GM23338 (cell line): ENCODE results near the gene IFITM1. TPM values are rescaled to one million over a fixed set of nuclear protein-coding genes. Genes with fewer than 3 reads are reported as not detected.

Experiments
- EZH2 ChIP-seq: fragments of 200-600 bp; sonication (generic); IDR thresholded peaks from one replicate; pipeline ENCODE4 v1.8.0; 2017; ENCODE audit warnings: antibody characterized with exemption, mild to moderate bottlenecking, low read depth; ENCODE audit not compliant: unreplicated experiment
- EZH2phosphoT487 ChIP-seq: fragments of 200-600 bp; sonication (generic); IDR thresholded peaks from one replicate; pipeline ENCODE4 v1.8.1; 2018; ENCODE audit warnings: antibody characterized with exemption; ENCODE audit not compliant: unreplicated experiment
- JUNB ChIP-seq: IDR thresholded peaks from one replicate; pipeline ENCODE4 v1.6.1; 2016; ENCODE audit warnings: antibody characterized with exemption; ENCODE audit not compliant: unreplicated experiment
- NANOG ChIP-seq: IDR thresholded peaks from 2 replicates; pipeline ENCODE4 v1.6.1; 2016; ENCODE audit warnings: antibody characterized with exemption, borderline replicate concordance
- POLR2AphosphoS5 ChIP-seq: IDR thresholded peaks from 2 replicates; pipeline ENCODE4 v1.6.1; 2016; ENCODE audit warnings: antibody characterized with exemption, low read depth
- STAT1 ChIP-seq: IDR thresholded peaks from one replicate; pipeline ENCODE4 v1.6.1; 2016; ENCODE audit warnings: antibody characterized with exemption; ENCODE audit not compliant: unreplicated experiment
- ZNF114 ChIP-seq: fragments of 250-450 bp; sonication (Bioruptor Pico); IDR thresholded peaks from 2 replicates; pipeline ENCODE4 v1.5.0; 2020; ENCODE audit warnings: mild to moderate bottlenecking, moderate library complexity
- ZNF331 ChIP-seq: fragments of 250-450 bp; sonication (Bioruptor Pico); IDR thresholded peaks from 2 replicates; pipeline ENCODE4 v1.5.0; 2020; ENCODE audit warnings: low read depth, mild to moderate bottlenecking, moderate library complexity
- polyA plus RNA-seq: library from polyadenylated mRNA; unstranded; fragments of >200 nt; fragmentation: Nextera tagmentation; extraction: Ambion mirVana; gene quantifications from 2 replicates; pipeline ENCODE4 v1.2.1, GENCODE V29; 2016
- total RNA-seq: library from RNA; depleted of rRNA; stranded (reverse); fragments of >200 nt; shearing (Covaris generic); gene quantifications from 2 replicates; pipeline ENCODE4 v1.2.3, GENCODE V29; 2014
- TF ChIP-seq, protein P1 (sequence below): fragments of 250-450 bp; sonication (Bioruptor Pico); IDR thresholded peaks from 2 replicates; pipeline ENCODE4 v1.5.0; 2020; ENCODE audit warnings: mild to moderate bottlenecking, moderate library complexity
- TF ChIP-seq, protein P2 (sequence below), 2 experiments: fragments of 200-600 bp in 1 of 2; sonication (generic) in 1 of 2; conservative IDR thresholded peaks; 2 replicates each; pipeline versions ENCODE4 v1.5.1 to v1.6.1; 2016 to 2017; ENCODE audit warnings: antibody characterized with exemption in 2 of 2, low read depth in 2 of 2, mild to moderate bottlenecking in 2 of 2, moderate library complexity in 1 of 2

The IFITM1 gene
- total and polyA plus RNA-seq, 2 experiments from 2014 or later: 396 to 1,194 TPM

DNA sequence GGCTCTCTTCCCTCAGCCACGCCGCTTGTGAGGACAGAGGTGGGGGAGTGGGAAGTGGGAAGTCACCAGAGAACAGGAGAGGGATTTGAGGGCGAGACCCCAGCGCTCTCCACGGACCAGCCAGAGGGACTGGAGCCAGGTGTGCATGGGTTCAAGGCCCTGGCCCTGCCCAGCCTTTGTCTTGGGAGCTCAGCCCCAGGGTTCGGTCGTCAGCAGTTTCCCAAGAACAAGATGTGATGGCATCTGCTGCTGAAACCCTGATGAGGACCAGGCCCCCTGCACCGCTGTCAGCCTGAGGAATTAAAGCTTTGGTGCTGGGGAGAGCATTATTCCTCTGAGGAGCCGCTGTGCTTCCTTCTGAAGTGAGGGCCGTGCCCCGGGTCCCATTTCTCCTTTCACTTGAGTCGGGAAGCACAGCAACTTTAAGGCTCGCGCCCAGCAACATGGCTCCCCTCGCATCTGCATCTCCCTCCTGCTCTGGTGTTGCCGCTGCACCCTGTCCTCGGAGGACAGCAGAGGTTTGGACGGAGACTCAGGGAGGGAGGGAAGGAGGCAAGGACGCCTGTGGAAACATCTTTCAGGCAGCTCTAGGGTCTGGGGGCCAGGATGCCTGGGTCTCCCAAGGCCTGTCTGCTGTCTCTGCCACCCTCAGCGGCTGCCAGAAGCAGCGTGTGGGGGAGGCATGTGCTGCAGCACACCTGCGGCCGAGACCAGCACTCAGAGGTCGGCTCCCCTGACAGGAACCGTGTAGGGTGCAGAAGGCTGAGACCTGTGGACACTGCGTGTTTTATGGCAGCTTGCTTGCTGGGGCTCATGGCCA lies 18.3 kb upstream of the IFITM1 start (continued):
- TF ChIP-seq, protein P1, sequence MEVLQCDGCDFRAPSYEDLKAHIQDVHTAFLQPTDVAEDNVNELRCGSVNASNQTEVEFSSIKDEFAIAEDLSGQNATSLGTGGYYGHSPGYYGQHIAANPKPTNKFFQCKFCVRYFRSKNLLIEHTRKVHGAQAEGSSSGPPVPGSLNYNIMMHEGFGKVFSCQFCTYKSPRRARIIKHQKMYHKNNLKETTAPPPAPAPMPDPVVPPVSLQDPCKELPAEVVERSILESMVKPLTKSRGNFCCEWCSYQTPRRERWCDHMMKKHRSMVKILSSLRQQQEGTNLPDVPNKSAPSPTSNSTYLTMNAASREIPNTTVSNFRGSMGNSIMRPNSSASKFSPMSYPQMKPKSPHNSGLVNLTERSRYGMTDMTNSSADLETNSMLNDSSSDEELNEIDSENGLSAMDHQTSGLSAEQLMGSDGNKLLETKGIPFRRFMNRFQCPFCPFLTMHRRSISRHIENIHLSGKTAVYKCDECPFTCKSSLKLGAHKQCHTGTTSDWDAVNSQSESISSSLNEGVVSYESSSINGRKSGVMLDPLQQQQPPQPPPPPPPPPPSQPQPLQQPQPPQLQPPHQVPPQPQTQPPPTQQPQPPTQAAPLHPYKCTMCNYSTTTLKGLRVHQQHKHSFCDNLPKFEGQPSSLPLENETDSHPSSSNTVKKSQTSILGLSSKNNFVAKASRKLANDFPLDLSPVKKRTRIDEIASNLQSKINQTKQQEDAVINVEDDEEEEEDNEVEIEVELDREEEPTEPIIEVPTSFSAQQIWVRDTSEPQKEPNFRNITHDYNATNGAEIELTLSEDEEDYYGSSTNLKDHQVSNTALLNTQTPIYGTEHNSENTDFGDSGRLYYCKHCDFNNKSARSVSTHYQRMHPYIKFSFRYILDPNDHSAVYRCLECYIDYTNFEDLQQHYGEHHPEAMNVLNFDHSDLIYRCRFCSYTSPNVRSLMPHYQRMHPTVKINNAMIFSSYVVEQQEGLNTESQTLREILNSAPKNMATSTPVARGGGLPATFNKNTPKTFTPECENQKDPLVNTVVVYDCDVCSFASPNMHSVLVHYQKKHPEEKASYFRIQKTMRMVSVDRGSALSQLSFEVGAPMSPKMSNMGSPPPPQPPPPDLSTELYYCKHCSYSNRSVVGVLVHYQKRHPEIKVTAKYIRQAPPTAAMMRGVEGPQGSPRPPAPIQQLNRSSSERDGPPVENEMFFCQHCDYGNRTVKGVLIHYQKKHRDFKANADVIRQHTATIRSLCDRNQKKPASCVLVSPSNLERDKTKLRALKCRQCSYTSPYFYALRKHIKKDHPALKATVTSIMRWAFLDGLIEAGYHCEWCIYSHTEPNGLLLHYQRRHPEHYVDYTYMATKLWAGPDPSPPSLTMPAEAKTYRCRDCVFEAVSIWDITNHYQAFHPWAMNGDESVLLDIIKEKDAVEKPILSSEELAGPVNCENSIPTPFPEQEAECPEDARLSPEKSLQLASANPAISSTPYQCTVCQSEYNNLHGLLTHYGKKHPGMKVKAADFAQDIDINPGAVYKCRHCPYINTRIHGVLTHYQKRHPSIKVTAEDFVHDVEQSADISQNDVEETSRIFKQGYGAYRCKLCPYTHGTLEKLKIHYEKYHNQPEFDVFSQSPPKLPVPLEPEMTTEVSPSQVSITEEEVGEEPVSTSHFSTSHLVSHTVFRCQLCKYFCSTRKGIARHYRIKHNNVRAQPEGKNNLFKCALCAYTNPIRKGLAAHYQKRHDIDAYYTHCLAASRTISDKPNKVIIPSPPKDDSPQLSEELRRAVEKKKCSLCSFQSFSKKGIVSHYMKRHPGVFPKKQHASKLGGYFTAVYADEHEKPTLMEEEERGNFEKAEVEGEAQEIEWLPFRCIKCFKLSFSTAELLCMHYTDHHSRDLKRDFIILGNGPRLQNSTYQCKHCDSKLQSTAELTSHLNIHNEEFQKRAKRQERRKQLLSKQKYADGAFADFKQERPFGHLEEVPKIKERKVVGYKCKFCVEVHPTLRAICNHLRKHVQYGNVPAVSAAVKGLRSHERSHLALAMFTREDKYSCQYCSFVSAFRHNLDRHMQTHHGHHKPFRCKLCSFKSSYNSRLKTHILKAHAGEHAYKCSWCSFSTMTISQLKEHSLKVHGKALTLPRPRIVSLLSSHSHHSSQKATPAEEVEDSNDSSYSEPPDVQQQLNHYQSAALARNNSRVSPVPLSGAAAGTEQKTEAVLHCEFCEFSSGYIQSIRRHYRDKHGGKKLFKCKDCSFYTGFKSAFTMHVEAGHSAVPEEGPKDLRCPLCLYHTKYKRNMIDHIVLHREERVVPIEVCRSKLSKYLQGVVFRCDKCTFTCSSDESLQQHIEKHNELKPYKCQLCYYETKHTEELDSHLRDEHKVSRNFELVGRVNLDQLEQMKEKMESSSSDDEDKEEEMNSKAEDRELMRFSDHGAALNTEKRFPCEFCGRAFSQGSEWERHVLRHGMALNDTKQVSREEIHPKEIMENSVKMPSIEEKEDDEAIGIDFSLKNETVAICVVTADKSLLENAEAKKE (CRISPR knock-in tag): no peak
- no peak for TF ChIP-seq ZNF331 (CRISPR knock-in tag)
- TF ChIP-seq JUNB: no peak
- TF ChIP-seq, protein P2, sequence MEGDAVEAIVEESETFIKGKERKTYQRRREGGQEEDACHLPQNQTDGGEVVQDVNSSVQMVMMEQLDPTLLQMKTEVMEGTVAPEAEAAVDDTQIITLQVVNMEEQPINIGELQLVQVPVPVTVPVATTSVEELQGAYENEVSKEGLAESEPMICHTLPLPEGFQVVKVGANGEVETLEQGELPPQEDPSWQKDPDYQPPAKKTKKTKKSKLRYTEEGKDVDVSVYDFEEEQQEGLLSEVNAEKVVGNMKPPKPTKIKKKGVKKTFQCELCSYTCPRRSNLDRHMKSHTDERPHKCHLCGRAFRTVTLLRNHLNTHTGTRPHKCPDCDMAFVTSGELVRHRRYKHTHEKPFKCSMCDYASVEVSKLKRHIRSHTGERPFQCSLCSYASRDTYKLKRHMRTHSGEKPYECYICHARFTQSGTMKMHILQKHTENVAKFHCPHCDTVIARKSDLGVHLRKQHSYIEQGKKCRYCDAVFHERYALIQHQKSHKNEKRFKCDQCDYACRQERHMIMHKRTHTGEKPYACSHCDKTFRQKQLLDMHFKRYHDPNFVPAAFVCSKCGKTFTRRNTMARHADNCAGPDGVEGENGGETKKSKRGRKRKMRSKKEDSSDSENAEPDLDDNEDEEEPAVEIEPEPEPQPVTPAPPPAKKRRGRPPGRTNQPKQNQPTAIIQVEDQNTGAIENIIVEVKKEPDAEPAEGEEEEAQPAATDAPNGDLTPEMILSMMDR (conservative IDR thresholded peaks at IDR 0.05; ENCODE audit: low read depth in 2 of 2): no peak
- no peak for TF ChIP-seq EZH2
- TF ChIP-seq POLR2AphosphoS5: no peak
- no peak for TF ChIP-seq NANOG
- TF ChIP-seq ZNF114 (CRISPR knock-in tag): no peak
- no peak for TF ChIP-seq STAT1
- no peak for TF ChIP-seq EZH2phosphoT487
